Liver (tissue), 9 donors: ENCODE data around the gene FN1. TPM values are rescaled to one million over a fixed set of nuclear protein-coding genes. Genes with fewer than 3 reads are reported as not detected.

ENCODE experiments used
- DNase-seq: peaks from one replicate; pipeline ENCODE4 v3.0.0-alpha.2; 2017; ENCODE audit warnings: low spot score
- H3K27ac ChIP-seq, 2 donors: one replicate each; pipeline ENCODE4 v1.7.0; 2013; ENCODE audit warnings: inconsistent platforms in 2 of 2, low read length in 2 of 2, control low read depth in 1 of 2, low read depth in 1 of 2, mild to moderate bottlenecking in 1 of 2
- H3K27me3 ChIP-seq, 4 donors: one replicate each; pipeline versions ENCODE4 v1.6.1 to v1.7.0; 2013; ENCODE audit warnings: low read length in 3 of 4, inconsistent platforms in 1 of 4, mild to moderate bottlenecking in 1 of 4, moderate library complexity in 1 of 4; ENCODE audit not compliant: control insufficient read depth in 4 of 4, insufficient read depth in 4 of 4
- H3K36me3 ChIP-seq, 4 donors: one replicate each; pipeline versions ENCODE4 v1.6.1 to v1.7.0; 2013; ENCODE audit warnings: low read length in 3 of 4, mild to moderate bottlenecking in 3 of 4, low read depth in 1 of 4, moderate library complexity in 1 of 4; ENCODE audit not compliant: control insufficient read depth in 4 of 4, insufficient read depth in 3 of 4
- H3K4me1 ChIP-seq, 4 donors: one replicate each; pipeline versions ENCODE4 v1.6.1 to v1.7.0; 2013; ENCODE audit warnings: low read length in 3 of 4, mild to moderate bottlenecking in 3 of 4, moderate library complexity in 1 of 4; ENCODE audit not compliant: control insufficient read depth in 4 of 4, insufficient read depth in 4 of 4
- H3K4me3 ChIP-seq, 3 donors: one replicate each; pipeline versions ENCODE4 v1.6.1 to v1.7.0; 2013; ENCODE audit warnings: low read length in 3 of 3, control low read depth in 1 of 3, low read depth in 1 of 3, mild to moderate bottlenecking in 1 of 3
- H3K9ac ChIP-seq, 2 donors: one replicate each; pipeline ENCODE4 v1.7.0; 2013; ENCODE audit warnings: low read length in 2 of 2, mild to moderate bottlenecking in 2 of 2, moderate library complexity in 2 of 2, control low read depth in 1 of 2, low read depth in 1 of 2
- H3K9me3 ChIP-seq, 4 donors: one replicate each; pipeline versions ENCODE4 v1.6.1 to v1.7.0; 2013; ENCODE audit warnings: low read length in 3 of 4; ENCODE audit not compliant: control insufficient read depth in 4 of 4
- EGR1 ChIP-seq, 2 donors: IDR thresholded peaks; 2 replicates each; pipeline ENCODE4 v1.6.1; 2016 to 2018; ENCODE audit warnings: antibody characterized with exemption in 2 of 2, low read depth in 2 of 2
- FOXA1 ChIP-seq: IDR thresholded peaks from 2 replicates; pipeline ENCODE4 v1.6.1; 2016; ENCODE audit warnings: antibody characterized with exemption
- FOXA2 ChIP-seq: IDR thresholded peaks from 2 replicates; pipeline ENCODE4 v1.6.1; 2016; ENCODE audit warnings: antibody characterized with exemption
- GABPA ChIP-seq, 2 donors: IDR thresholded peaks in 1 of 2; conservative IDR thresholded peaks in 1 of 2; 2 replicates each; pipeline ENCODE4 v1.6.1; 2016; ENCODE audit warnings: antibody characterized with exemption in 2 of 2, mild to moderate bottlenecking in 1 of 2, moderate library complexity in 1 of 2
- HNF4G ChIP-seq: IDR thresholded peaks from 2 replicates; pipeline ENCODE4 v1.6.1; 2016; ENCODE audit warnings: antibody characterized with exemption
- JUND ChIP-seq, 2 donors: IDR thresholded peaks; 2 replicates each; pipeline ENCODE4 v1.6.1; 2016; ENCODE audit warnings: antibody characterized with exemption in 2 of 2
- NR2F2 ChIP-seq: IDR thresholded peaks from 2 replicates; pipeline ENCODE4 v1.6.1; 2016; ENCODE audit warnings: antibody characterized with exemption
- RAD21 ChIP-seq, 2 donors: IDR thresholded peaks; 2 replicates each; pipeline ENCODE4 v1.6.1; 2016; ENCODE audit warnings: antibody characterized with exemption in 2 of 2, mild to moderate bottlenecking in 2 of 2
- RXRA ChIP-seq, 2 donors: IDR thresholded peaks; 2 replicates each; pipeline ENCODE4 v1.6.1; 2017 to 2018; ENCODE audit warnings: antibody characterized with exemption in 2 of 2, mild to moderate bottlenecking in 1 of 2
- SP1 ChIP-seq: IDR thresholded peaks from 2 replicates; pipeline ENCODE4 v1.6.1; 2018; ENCODE audit warnings: antibody characterized with exemption, mild to moderate bottlenecking
- TAF1 ChIP-seq: conservative IDR thresholded peaks from 2 replicates; pipeline ENCODE4 v1.6.1; 2016; ENCODE audit warnings: antibody characterized with exemption, mild to moderate bottlenecking
- YY1 ChIP-seq: IDR thresholded peaks from 2 replicates; pipeline ENCODE4 v1.6.1; 2016; ENCODE audit warnings: antibody characterized with exemption, mild to moderate bottlenecking
- WGBS: extraction: QIAGEN DNeasy Blood & Tissue Kit; methylation state at CpG from one replicate; pipeline ENCODE4 v1.1.7; 2013; 5-methylcytosine and 5-hydroxymethylcytosine counted together
- polyA plus RNA-seq, 2 donors: library from polyadenylated mRNA; stranded (reverse) in 1 of 2; unstranded in 1 of 2; fragments of 200-250 nt in 1 of 2; fragments of >200 nt in 1 of 2; fragmentation: Nextera tagmentation in 1 of 2; extraction: Ambion mirVana in 1 of 2; gene quantifications; one replicate each; pipeline versions ENCODE4 v1.2.1 to v1.2.3, GENCODE V29; 2013 to 2015
- total RNA-seq, 2 donors: library from RNA; depleted of rRNA; stranded (reverse); fragments of >200 nt; gene quantifications; one replicate each; pipeline ENCODE4 v1.2.3, GENCODE V29; 2014
- TF ChIP-seq, protein P1 (sequence below): IDR thresholded peaks from 2 replicates; pipeline ENCODE4 v1.6.1; 2016; ENCODE audit warnings: antibody characterized with exemption, mild to moderate bottlenecking
- TF ChIP-seq, protein P2 (sequence below): fragments of 150-350 bp; IDR thresholded peaks from 2 replicates; pipeline ENCODE4 v1.5.1; 2017; ENCODE audit warnings: improper control_type of control experiment, low read depth, low read length; ENCODE audit not compliant: missing input control
- TF ChIP-seq, protein P3 (sequence below): IDR thresholded peaks from 2 replicates; pipeline ENCODE4 v1.6.1; 2016; ENCODE audit warnings: antibody characterized with exemption
- TF ChIP-seq, protein P4 (sequence below): IDR thresholded peaks from 2 replicates; pipeline ENCODE4 v1.6.1; 2016; ENCODE audit warnings: antibody characterized with exemption
- donor health status: healthy.
- donor health status: healthy.
- donor health status: healthy.
- donor health status: healthy.
- donor health status: healthy.

The FN1 gene
- total and polyA plus RNA-seq, 4 donors = 545 to 1,402 (median 837) TPM

DNA sequence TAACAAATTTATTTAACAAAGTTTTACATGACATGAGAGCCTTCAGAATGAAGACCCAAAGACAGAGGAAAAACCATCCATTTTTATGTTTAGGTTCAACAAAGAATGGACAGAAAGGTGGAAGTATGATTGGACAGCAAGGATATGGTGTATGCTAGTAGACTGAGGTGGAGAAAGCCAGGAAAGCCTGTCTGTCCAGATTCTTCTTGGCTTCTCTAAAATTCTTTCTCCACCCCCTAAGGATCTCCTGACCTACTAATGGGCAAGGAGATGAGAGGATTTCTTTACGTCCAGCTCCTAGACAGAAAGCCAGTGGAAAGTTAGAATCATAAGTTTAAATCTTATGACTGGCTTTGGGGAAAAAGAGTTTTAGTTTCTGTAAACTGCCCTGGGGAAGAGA is 121.0 kb downstream of the FN1 start:
- H3K27ac ChIP-seq = no peak overlapping the region
- WGBS = 78% methylated on average over 1 of the region's 1 CpG
- DNase-seq = no peak

DNA sequence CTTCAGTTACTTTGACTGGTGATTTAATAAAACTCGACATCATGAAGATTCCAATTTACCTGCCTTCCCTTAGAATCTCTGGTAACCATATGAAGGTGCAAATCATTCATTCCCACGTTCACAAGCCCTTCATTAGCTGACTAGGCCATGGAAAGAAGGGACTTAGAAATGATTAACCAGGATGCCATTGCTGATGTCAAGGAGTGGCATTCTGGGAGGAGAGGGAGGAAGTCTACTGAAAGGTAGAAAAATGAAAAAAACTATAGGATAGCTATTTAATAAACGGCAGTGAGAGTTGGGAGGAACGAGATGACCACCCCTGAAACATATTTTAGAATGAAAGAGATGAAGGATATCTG is 122.6 kb downstream of the FN1 start:
- 87% methylated on average over 4 of the region's 4 CpGs for WGBS
- Histone ChIP-seq H3K4me3 (no peak overlapping the region), H3K9me3 (no peaks in the 10 kb centered on the region), H3K9ac (no peak overlapping the region), H3K27ac (peak overlapping the region in 1 of 2 donors; percentile 53), H3K36me3 (peaks cover 0 to 8% (median 4%) of the 10 kb centered on the region in 4 donors), H3K27me3 (no peaks in the 10 kb centered on the region), H3K4me1 (peaks cover 0 to 16% (median 2%) of the 10 kb centered on the region in 4 donors)
- DNase-seq = no peak
- TF ChIP-seq, protein P1, sequence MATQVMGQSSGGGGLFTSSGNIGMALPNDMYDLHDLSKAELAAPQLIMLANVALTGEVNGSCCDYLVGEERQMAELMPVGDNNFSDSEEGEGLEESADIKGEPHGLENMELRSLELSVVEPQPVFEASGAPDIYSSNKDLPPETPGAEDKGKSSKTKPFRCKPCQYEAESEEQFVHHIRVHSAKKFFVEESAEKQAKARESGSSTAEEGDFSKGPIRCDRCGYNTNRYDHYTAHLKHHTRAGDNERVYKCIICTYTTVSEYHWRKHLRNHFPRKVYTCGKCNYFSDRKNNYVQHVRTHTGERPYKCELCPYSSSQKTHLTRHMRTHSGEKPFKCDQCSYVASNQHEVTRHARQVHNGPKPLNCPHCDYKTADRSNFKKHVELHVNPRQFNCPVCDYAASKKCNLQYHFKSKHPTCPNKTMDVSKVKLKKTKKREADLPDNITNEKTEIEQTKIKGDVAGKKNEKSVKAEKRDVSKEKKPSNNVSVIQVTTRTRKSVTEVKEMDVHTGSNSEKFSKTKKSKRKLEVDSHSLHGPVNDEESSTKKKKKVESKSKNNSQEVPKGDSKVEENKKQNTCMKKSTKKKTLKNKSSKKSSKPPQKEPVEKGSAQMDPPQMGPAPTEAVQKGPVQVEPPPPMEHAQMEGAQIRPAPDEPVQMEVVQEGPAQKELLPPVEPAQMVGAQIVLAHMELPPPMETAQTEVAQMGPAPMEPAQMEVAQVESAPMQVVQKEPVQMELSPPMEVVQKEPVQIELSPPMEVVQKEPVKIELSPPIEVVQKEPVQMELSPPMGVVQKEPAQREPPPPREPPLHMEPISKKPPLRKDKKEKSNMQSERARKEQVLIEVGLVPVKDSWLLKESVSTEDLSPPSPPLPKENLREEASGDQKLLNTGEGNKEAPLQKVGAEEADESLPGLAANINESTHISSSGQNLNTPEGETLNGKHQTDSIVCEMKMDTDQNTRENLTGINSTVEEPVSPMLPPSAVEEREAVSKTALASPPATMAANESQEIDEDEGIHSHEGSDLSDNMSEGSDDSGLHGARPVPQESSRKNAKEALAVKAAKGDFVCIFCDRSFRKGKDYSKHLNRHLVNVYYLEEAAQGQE = no peak
- no peak for TF ChIP-seq HNF4G
- no peak for TF ChIP-seq SP1
- no peak for TF ChIP-seq RXRA (IDR thresholded peaks at IDR 0.05)
- TF ChIP-seq, protein P2, sequence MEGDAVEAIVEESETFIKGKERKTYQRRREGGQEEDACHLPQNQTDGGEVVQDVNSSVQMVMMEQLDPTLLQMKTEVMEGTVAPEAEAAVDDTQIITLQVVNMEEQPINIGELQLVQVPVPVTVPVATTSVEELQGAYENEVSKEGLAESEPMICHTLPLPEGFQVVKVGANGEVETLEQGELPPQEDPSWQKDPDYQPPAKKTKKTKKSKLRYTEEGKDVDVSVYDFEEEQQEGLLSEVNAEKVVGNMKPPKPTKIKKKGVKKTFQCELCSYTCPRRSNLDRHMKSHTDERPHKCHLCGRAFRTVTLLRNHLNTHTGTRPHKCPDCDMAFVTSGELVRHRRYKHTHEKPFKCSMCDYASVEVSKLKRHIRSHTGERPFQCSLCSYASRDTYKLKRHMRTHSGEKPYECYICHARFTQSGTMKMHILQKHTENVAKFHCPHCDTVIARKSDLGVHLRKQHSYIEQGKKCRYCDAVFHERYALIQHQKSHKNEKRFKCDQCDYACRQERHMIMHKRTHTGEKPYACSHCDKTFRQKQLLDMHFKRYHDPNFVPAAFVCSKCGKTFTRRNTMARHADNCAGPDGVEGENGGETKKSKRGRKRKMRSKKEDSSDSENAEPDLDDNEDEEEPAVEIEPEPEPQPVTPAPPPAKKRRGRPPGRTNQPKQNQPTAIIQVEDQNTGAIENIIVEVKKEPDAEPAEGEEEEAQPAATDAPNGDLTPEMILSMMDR = no peak
- no peak for TF ChIP-seq NR2F2
- TF ChIP-seq, protein P3, sequence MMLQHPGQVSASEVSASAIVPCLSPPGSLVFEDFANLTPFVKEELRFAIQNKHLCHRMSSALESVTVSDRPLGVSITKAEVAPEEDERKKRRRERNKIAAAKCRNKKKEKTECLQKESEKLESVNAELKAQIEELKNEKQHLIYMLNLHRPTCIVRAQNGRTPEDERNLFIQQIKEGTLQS = no peak
- TF ChIP-seq FOXA1 = no peak
- no peak for TF ChIP-seq EGR1 (IDR thresholded peaks at IDR 0.05; ENCODE audit: low read depth in 2 of 2)
- TF ChIP-seq JUND (IDR thresholded peaks at IDR 0.05) = no peak
- TF ChIP-seq FOXA2 = no peak
- no peak for TF ChIP-seq TAF1
- TF ChIP-seq YY1 = no peak

More for the DNA sequence above, 121.0 kb downstream of the FN1 start:
- peaks cover 3 to 19% (median 11%) of the 10 kb centered on the region in 4 donors for H3K36me3 ChIP-seq
- peaks cover 0 to 16% (median 2%) of the 10 kb centered on the region in 4 donors for H3K4me1 ChIP-seq
- no peak overlapping the region for H3K9ac ChIP-seq
- H3K4me3 ChIP-seq = no peak overlapping the region
- no peaks in the 10 kb centered on the region for H3K27me3 ChIP-seq
- TF ChIP-seq, protein P3 = no peak
- no peak for TF ChIP-seq RXRA (IDR thresholded peaks at IDR 0.05)
- TF ChIP-seq NR2F2 = no peak
- TF ChIP-seq, protein P4, sequence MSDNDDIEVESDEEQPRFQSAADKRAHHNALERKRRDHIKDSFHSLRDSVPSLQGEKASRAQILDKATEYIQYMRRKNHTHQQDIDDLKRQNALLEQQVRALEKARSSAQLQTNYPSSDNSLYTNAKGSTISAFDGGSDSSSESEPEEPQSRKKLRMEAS = no peak
- no peak for TF ChIP-seq EGR1 (IDR thresholded peaks at IDR 0.05; ENCODE audit: low read depth in 2 of 2)
- TF ChIP-seq, protein P1 = no peak
- TF ChIP-seq, protein P2 = no peak
- TF ChIP-seq HNF4G = no peak
- TF ChIP-seq SP1 = no peak
- TF ChIP-seq TAF1 = no peak
- no peak for TF ChIP-seq GABPA (IDR thresholded peaks at IDR 0.05 in 1 of 2, conservative IDR thresholded peaks at IDR 0.05 in 1 of 2)
- no peak for TF ChIP-seq JUND (IDR thresholded peaks at IDR 0.05)
- no peak for TF ChIP-seq FOXA2
- no peak for TF ChIP-seq RAD21 (IDR thresholded peaks at IDR 0.05)
- no peaks in the 10 kb centered on the region for H3K9me3 ChIP-seq
